Astrocyte (in vitro differentiated cells and primary cell): ENCODE measurements around the gene TRIM63. TPM values are rescaled to one million over a fixed set of nuclear protein-coding genes. Genes with fewer than 3 reads are reported as not detected.
"Not testable (repeated sequence)": the region's sequence is repeated elsewhere in the genome, so short reads cannot be mapped to it uniquely, and the experiment has no call there.

Experiments used
- DNase-seq: peaks from one replicate; pipeline ENCODE4 v3.0.0-alpha.2; 2010; ENCODE audit warnings: low read depth
- FAIRE-seq: peaks from 2 replicates; lab custom pipeline; 2011; peaks lifted over from hg19 to GRCh38; lab: Jason Lieb, UNC
- H2AFZ ChIP-seq: 2 replicates; pipeline ENCODE4 v1.6.0; 2012; ENCODE audit warnings: low read depth, low read length, inconsistent platforms
- H3K27ac ChIP-seq: 2 replicates; pipeline ENCODE4 v1.5.1; 2011; ENCODE audit warnings: low read depth, low read length, inconsistent platforms
- H3K27me3 ChIP-seq: 2 replicates; pipeline ENCODE4 v1.6.0; 2011; ENCODE audit warnings: low read length, inconsistent platforms; ENCODE audit not compliant: insufficient read depth
- H3K36me3 ChIP-seq: 2 replicates; pipeline ENCODE4 v1.5.1; 2011; ENCODE audit warnings: low read length, inconsistent platforms; ENCODE audit not compliant: insufficient read depth
- H3K4me1 ChIP-seq: 2 replicates; pipeline ENCODE4 v1.5.1; 2011; ENCODE audit warnings: low read length, inconsistent platforms; ENCODE audit not compliant: insufficient read depth
- H3K4me2 ChIP-seq: 2 replicates; pipeline ENCODE4 v1.6.0; 2012; ENCODE audit warnings: low read length, inconsistent platforms
- H3K4me3 ChIP-seq: 2 replicates; pipeline ENCODE4 v1.5.1; 2011; ENCODE audit warnings: low read depth, mild to moderate bottlenecking, low read length, inconsistent platforms; ENCODE audit not compliant: insufficient read depth
- H3K79me2 ChIP-seq: 2 replicates; pipeline ENCODE4 v1.6.0; 2012; ENCODE audit warnings: mild to moderate bottlenecking, low read length, inconsistent platforms; ENCODE audit not compliant: insufficient read depth
- H3K9ac ChIP-seq: 2 replicates; pipeline ENCODE4 v1.6.0; 2012; ENCODE audit warnings: mild to moderate bottlenecking, low read length, inconsistent platforms
- H3K9me3 ChIP-seq: 2 replicates; pipeline ENCODE4 v1.5.1; 2012; ENCODE audit warnings: low read depth, mild to moderate bottlenecking, low read length, inconsistent platforms; ENCODE audit not compliant: insufficient read depth
- H4K20me1 ChIP-seq: 2 replicates; pipeline ENCODE4 v1.6.0; 2012; ENCODE audit warnings: low read length, inconsistent platforms; ENCODE audit not compliant: insufficient read depth
- H3K27ac Mint-ChIP-seq: one replicate; pipeline ENCODE4 v1.8.0; 2021; ENCODE audit warnings: mild to moderate bottlenecking, mixed read lengths; ENCODE audit not compliant: unreplicated experiment
- H3K27me3 Mint-ChIP-seq: one replicate; pipeline ENCODE4 v1.8.0; 2021; ENCODE audit warnings: low read depth, mixed read lengths; ENCODE audit not compliant: unreplicated experiment
- H3K36me3 Mint-ChIP-seq: one replicate; pipeline ENCODE4 v1.8.0; 2021; ENCODE audit warnings: low read depth, mixed read lengths; ENCODE audit not compliant: unreplicated experiment
- H3K4me1 Mint-ChIP-seq: one replicate; pipeline ENCODE4 v1.8.0; 2021; ENCODE audit warnings: low read depth, mixed read lengths; ENCODE audit not compliant: unreplicated experiment
- H3K4me3 Mint-ChIP-seq: one replicate; pipeline ENCODE4 v1.8.0; 2021; ENCODE audit warnings: mild to moderate bottlenecking, moderate library complexity, mixed read lengths; ENCODE audit not compliant: unreplicated experiment
- H3K9me3 Mint-ChIP-seq: one replicate; pipeline ENCODE4 v1.8.0; 2021; ENCODE audit warnings: mild to moderate bottlenecking, mixed read lengths; ENCODE audit not compliant: unreplicated experiment
- EZH2 ChIP-seq: IDR thresholded peaks from 2 replicates; pipeline ENCODE4 v1.6.1; 2012; ENCODE audit warnings: mild to moderate bottlenecking, low read length, inconsistent platforms; ENCODE audit not compliant: insufficient read depth
- total RNA-seq: library from RNA; stranded (reverse); gene quantifications from 2 replicates; pipeline ENCODE4 v1.2.1, GENCODE V29; 2021
- TF ChIP-seq, protein P1 (sequence below): IDR thresholded peaks from 2 replicates; pipeline ENCODE4 v1.5.1; 2011; ENCODE audit warnings: low read depth, mild to moderate bottlenecking, inconsistent platforms, low read length, moderate library complexity; ENCODE audit not compliant: insufficient read depth

TRIM63 gene
- total RNA-seq, 1 donor from 2014 or later: not detected

DNA sequence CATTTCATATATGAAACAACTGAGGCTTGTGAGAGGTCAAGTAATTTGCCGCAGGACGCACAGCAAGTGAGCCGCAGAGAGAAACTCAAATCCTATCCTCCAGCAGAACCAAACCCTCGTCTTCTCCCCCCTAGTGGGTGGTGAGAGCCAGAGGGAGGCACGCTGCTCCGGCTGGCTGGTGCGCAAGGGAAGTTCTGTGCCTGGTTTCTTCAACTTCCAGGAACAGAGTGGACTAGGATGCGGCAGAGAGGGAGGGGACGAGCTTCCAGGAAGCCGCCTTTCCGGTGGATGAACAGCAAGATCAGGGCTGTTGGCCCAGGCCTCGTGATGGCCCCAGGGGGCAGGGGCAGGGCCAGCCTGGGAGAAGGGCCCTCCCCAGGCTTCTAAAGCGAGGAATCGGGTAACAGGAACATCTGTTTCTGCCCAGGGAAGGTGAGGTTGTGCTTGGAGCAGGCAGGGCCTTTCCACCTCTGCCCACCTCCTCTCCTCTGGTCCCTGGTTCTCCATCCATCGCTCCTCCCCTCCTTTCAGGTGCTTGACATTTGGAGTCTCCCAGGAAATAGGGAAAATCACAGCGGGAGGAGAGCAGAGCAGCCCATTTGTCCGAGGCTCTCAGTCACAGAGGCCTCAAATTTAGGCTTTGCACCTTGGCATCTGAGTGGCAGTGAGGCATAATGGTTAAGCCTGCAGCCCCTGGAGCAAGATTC is 27.4 kb upstream of the TRIM63 start:
- peaks cover 10% of the 10 kb centered on the region for H3K27me3 Mint-ChIP-seq
- Histone ChIP-seq H3K4me1 (peaks cover 20% of the 10 kb centered on the region), H3K27ac (no peak overlapping the region), H2AFZ (peak overlapping the region; percentile 74), H3K79me2 (no peaks in the 10 kb centered on the region), H3K9ac (peak overlapping the region; percentile 8), H3K9me3 (no peaks in the 10 kb centered on the region), H3K36me3 (no peaks in the 10 kb centered on the region), H3K4me2 (peak overlapping the region; percentile 40), H3K27me3 (peaks cover 21% of the 10 kb centered on the region), H4K20me1 (no peaks in the 10 kb centered on the region), H3K4me3 (no peak overlapping the region)
- no peaks in the 10 kb centered on the region for H3K9me3 Mint-ChIP-seq
- TF ChIP-seq EZH2: no peak
- TF ChIP-seq, protein P1, sequence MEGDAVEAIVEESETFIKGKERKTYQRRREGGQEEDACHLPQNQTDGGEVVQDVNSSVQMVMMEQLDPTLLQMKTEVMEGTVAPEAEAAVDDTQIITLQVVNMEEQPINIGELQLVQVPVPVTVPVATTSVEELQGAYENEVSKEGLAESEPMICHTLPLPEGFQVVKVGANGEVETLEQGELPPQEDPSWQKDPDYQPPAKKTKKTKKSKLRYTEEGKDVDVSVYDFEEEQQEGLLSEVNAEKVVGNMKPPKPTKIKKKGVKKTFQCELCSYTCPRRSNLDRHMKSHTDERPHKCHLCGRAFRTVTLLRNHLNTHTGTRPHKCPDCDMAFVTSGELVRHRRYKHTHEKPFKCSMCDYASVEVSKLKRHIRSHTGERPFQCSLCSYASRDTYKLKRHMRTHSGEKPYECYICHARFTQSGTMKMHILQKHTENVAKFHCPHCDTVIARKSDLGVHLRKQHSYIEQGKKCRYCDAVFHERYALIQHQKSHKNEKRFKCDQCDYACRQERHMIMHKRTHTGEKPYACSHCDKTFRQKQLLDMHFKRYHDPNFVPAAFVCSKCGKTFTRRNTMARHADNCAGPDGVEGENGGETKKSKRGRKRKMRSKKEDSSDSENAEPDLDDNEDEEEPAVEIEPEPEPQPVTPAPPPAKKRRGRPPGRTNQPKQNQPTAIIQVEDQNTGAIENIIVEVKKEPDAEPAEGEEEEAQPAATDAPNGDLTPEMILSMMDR: no peak
- no peak for DNase-seq
- H3K27ac Mint-ChIP-seq: no peak overlapping the region
- no peak overlapping the region for H3K4me3 Mint-ChIP-seq
- no peaks in the 10 kb centered on the region for H3K36me3 Mint-ChIP-seq
- H3K4me1 Mint-ChIP-seq: peaks cover 8% of the 10 kb centered on the region
- FAIRE-seq: no peak

DNA sequence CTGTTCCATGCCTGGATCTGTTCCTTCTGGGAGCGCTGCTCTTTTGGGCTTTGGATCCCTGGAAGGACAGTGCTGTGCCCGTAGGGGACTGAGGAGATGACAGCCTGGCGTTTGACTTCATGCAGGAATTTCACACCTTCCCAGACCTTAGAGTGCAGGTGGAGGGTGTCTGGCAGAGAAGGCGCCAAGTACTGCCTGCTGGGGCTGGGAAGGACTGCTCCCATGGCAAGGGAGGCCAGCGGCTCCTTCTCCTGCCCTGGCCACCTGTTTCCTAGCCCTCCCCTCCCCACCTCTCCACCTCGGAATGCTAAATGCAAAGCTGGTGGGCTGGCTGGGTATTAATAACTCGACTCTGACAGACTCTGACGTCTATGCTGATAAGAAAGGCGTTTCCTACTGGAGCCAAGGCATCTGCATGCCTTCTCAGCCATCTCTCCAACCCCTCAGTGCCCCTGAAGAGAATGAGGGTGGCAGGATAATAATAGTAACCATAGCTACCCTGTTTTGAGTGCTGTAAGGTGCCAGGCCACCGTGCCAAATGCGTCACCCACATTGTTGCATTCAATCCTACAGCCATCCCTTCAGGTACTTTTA is 26.7 kb upstream of the TRIM63 start:
- Histone ChIP-seq H2AFZ (peak overlapping the region; percentile 74), H3K4me1 (peaks cover 20% of the 10 kb centered on the region), H3K4me3 (no peak overlapping the region), H4K20me1 (no peaks in the 10 kb centered on the region), H3K4me2 (peak overlapping the region; percentile 40), H3K27ac (no peak overlapping the region), H3K27me3 (peaks cover 21% of the 10 kb centered on the region), H3K9me3 (no peaks in the 10 kb centered on the region), H3K79me2 (no peaks in the 10 kb centered on the region), H3K36me3 (no peaks in the 10 kb centered on the region), H3K9ac (peak overlapping the region; percentile 8)
- H3K27me3 Mint-ChIP-seq: peaks cover 10% of the 10 kb centered on the region
- DNase-seq: peak; percentile 47
- H3K36me3 Mint-ChIP-seq: no peaks in the 10 kb centered on the region
- TF ChIP-seq, protein P1: no peak
- no peak for TF ChIP-seq EZH2
- H3K9me3 Mint-ChIP-seq: no peaks in the 10 kb centered on the region
- H3K4me3 Mint-ChIP-seq: no peak overlapping the region
- peaks cover 8% of the 10 kb centered on the region for H3K4me1 Mint-ChIP-seq
- no peak for FAIRE-seq
- H3K27ac Mint-ChIP-seq: no peak overlapping the region

DNA sequence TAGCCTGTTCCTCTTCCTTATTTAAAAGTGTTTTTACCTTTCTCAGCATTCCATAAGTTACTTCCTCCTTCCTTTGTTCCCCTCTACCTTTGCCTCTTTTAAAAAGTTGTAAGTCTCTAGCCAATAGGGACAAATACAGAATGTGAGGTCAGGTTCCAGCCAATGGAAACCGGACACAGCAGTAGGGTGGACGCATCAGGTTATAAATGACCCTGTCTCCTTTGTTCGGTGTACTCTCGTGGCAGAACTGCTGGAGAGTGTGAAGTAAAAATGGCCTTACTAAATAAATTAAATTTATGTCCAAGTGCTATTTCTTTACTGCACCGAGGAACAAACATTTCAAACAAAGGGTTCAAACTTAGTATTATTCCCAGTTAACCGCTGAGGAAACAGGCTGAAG is 26.1 kb upstream of the TRIM63 start:
- not testable (repeated sequence) for H3K9me3 ChIP-seq, H3K9ac ChIP-seq, FAIRE-seq, H3K27ac Mint-ChIP-seq, H3K79me2 ChIP-seq, H3K4me3 ChIP-seq, H3K9me3 Mint-ChIP-seq, H3K4me1 Mint-ChIP-seq, H3K36me3 Mint-ChIP-seq, H3K4me3 Mint-ChIP-seq, DNase-seq, H3K36me3 ChIP-seq, H4K20me1 ChIP-seq, H3K27me3 Mint-ChIP-seq, H2AFZ ChIP-seq, H3K4me2 ChIP-seq, H3K27ac ChIP-seq
- peaks cover 21% of the 10 kb centered on the region for H3K27me3 ChIP-seq
- peaks cover 20% of the 10 kb centered on the region for H3K4me1 ChIP-seq
